ENCODE results near the gene A3GALT2.

Gene A3GALT2

GRCh38 chr1:33275195-33275594, 45.7 kb downstream of the A3GALT2 start:
- no peak overlapping the region for H3K4me3 ChIP-seq (ENCODE audit: control insufficient read depth, low read depth, low read length)
- TF ChIP-seq CTCF (conservative IDR thresholded peaks at IDR 0.05; ENCODE audit: control insufficient read depth, insufficient read depth, low read depth, low read length) = no peak
- DNase-seq (ENCODE audit: low read depth) = no peak

GRCh38 chr1:33274446-33274845, 46.5 kb downstream of the A3GALT2 start:
- TF ChIP-seq CTCF (conservative IDR thresholded peaks at IDR 0.05; ENCODE audit: control insufficient read depth, insufficient read depth, low read depth, low read length) = no peak
- no peak overlapping the region for H3K4me3 ChIP-seq (ENCODE audit: control insufficient read depth, low read depth, low read length)
- no peak for DNase-seq (ENCODE audit: low read depth)

GRCh38 chr1:33273961-33274371, 46.9 kb downstream of the A3GALT2 start:
- no peak overlapping the region for H3K4me3 ChIP-seq (ENCODE audit: control insufficient read depth, low read depth, low read length)
- TF ChIP-seq CTCF (conservative IDR thresholded peaks at IDR 0.05; ENCODE audit: control insufficient read depth, insufficient read depth, low read depth, low read length) = no peak
- DNase-seq (ENCODE audit: low read depth) = no peak

GRCh38 chr1:33273406-33273805, 47.5 kb downstream of the A3GALT2 start:
- TF ChIP-seq CTCF (conservative IDR thresholded peaks at IDR 0.05; ENCODE audit: control insufficient read depth, insufficient read depth, low read depth, low read length) = no peak
- H3K4me3 ChIP-seq (ENCODE audit: control insufficient read depth, low read depth, low read length) = no peak overlapping the region
- DNase-seq (ENCODE audit: low read depth) = no peak

GRCh38 chr1:33272930-33273329, 48.0 kb downstream of the A3GALT2 start:
- no peak for DNase-seq (ENCODE audit: low read depth)
- TF ChIP-seq CTCF (conservative IDR thresholded peaks at IDR 0.05; ENCODE audit: control insufficient read depth, insufficient read depth, low read depth, low read length) = no peak
- H3K4me3 ChIP-seq (ENCODE audit: control insufficient read depth, low read depth, low read length) = no peak overlapping the region

GRCh38 chr1:33272509-33272908, 48.4 kb downstream of the A3GALT2 start:
- no peak for TF ChIP-seq CTCF (conservative IDR thresholded peaks at IDR 0.05; ENCODE audit: control insufficient read depth, insufficient read depth, low read depth, low read length)
- H3K4me3 ChIP-seq (ENCODE audit: control insufficient read depth, low read depth, low read length) = no peak overlapping the region
- no peak for DNase-seq (ENCODE audit: low read depth)

Measured in fibroblast of mammary gland (primary cell).